Neuronal stem cell (in vitro differentiated cells): ENCODE data around the gene GABRG3.

Experiments used
- DNase-seq: peaks from one replicate; pipeline ENCODE4 v3.0.0-alpha.2; 2013; ENCODE audit warnings: low spot score
- H2AFZ ChIP-seq: one replicate; pipeline ENCODE4 v1.6.1; 2013; ENCODE audit warnings: mild to moderate bottlenecking, low read length, inconsistent platforms
- H2AK5ac ChIP-seq: 2 replicates; pipeline ENCODE4 v1.6.1; 2013; ENCODE audit warnings: low read depth, mild to moderate bottlenecking, inconsistent platforms, low read length, moderate library complexity, mixed read lengths
- H2BK120ac ChIP-seq: 2 replicates; pipeline ENCODE4 v1.6.1; 2013; ENCODE audit warnings: low read depth, mild to moderate bottlenecking, inconsistent platforms, low read length, moderate library complexity, mixed read lengths
- H2BK12ac ChIP-seq: one replicate; pipeline ENCODE4 v1.6.1; 2013; ENCODE audit warnings: low read length, inconsistent platforms
- H2BK15ac ChIP-seq: 2 replicates; pipeline ENCODE4 v1.6.1; 2013; ENCODE audit warnings: mild to moderate bottlenecking, low read length, inconsistent platforms, mixed read lengths
- H2BK5ac ChIP-seq: one replicate; pipeline ENCODE4 v1.6.1; 2013; ENCODE audit warnings: inconsistent platforms, mild to moderate bottlenecking, low read length, moderate library complexity
- H3K14ac ChIP-seq: one replicate; pipeline ENCODE4 v1.6.1; 2013; ENCODE audit warnings: low read length, inconsistent platforms
- H3K18ac ChIP-seq: 2 replicates; pipeline ENCODE4 v1.6.1; 2013; ENCODE audit warnings: low read length, inconsistent platforms
- H3K23ac ChIP-seq: 2 replicates; pipeline ENCODE4 v1.6.1; 2013; ENCODE audit warnings: low read depth, mild to moderate bottlenecking, mixed read lengths, low read length, inconsistent platforms; ENCODE audit not compliant: poor library complexity
- H3K27ac ChIP-seq: replicated peaks from 3 replicates; pipeline ENCODE4 v1.5.1; 2013; ENCODE audit warnings: low read length, inconsistent platforms
- H3K27me3 ChIP-seq, 3 experiments: 2 replicates each; pipeline ENCODE4 v1.6.1; 2013; ENCODE audit warnings: low read length in 3 of 3, mild to moderate bottlenecking in 2 of 3, inconsistent platforms in 1 of 3, low read depth in 1 of 3, mixed read lengths in 1 of 3, moderate library complexity in 1 of 3; ENCODE audit not compliant: control insufficient read depth in 3 of 3, insufficient read depth in 3 of 3
- H3K36me3 ChIP-seq, 2 donors: replicated peaks in 1 of 2; 2 replicates each; pipeline ENCODE4 v1.6.1; 2013; ENCODE audit warnings: low read length in 2 of 2; ENCODE audit not compliant: control insufficient read depth in 2 of 2, insufficient read depth in 2 of 2
- H3K4ac ChIP-seq: 2 replicates; pipeline ENCODE4 v1.6.1; 2013; ENCODE audit warnings: inconsistent platforms, mild to moderate bottlenecking, low read length, moderate library complexity
- H3K4me1 ChIP-seq, 2 donors: 1 replicate in 1 of 2; 2 replicates in 1 of 2; pipeline ENCODE4 v1.6.1; 2013; ENCODE audit warnings: low read length in 2 of 2, low read depth in 1 of 2; ENCODE audit not compliant: control insufficient read depth in 2 of 2, insufficient read depth in 1 of 2
- H3K4me2 ChIP-seq: one replicate; pipeline ENCODE4 v1.6.1; 2013; ENCODE audit warnings: mild to moderate bottlenecking, low read length, inconsistent platforms; ENCODE audit not compliant: insufficient read depth, poor library complexity, severe bottlenecking
- H3K4me3 ChIP-seq, 2 donors: 2 replicates each; pipeline ENCODE4 v1.5.1; 2013; ENCODE audit warnings: low read length in 2 of 2, mild to moderate bottlenecking in 2 of 2, inconsistent platforms in 1 of 2, moderate library complexity in 1 of 2
- H3K79me1 ChIP-seq: one replicate; pipeline ENCODE4 v1.6.1; 2013; ENCODE audit warnings: low read depth, mild to moderate bottlenecking, inconsistent platforms, low read length, moderate library complexity
- H3K9ac ChIP-seq: one replicate; pipeline ENCODE4 v1.6.1; 2013; ENCODE audit warnings: mild to moderate bottlenecking, low read depth, low read length, inconsistent platforms; ENCODE audit not compliant: poor library complexity
- H3K9me3 ChIP-seq, 2 donors: replicated peaks in 1 of 2; 2 replicates each; pipeline versions ENCODE3 to v1.6.1; 2013; ENCODE audit warnings: low read length in 2 of 2, mild to moderate bottlenecking in 2 of 2, inconsistent platforms in 1 of 2, low read depth in 1 of 2, mixed read lengths in 1 of 2, moderate library complexity in 1 of 2; ENCODE audit not compliant: control insufficient read depth in 2 of 2, insufficient read depth in 1 of 2
- H4K8ac ChIP-seq: one replicate; pipeline ENCODE4 v1.6.1; 2013; ENCODE audit warnings: low read depth, mild to moderate bottlenecking, inconsistent platforms, low read length, moderate library complexity
- H4K91ac ChIP-seq: one replicate; pipeline ENCODE4 v1.6.1; 2013; ENCODE audit warnings: low read length, low read depth, mild to moderate bottlenecking, inconsistent platforms; ENCODE audit not compliant: poor library complexity
- WGBS, 2 donors: extraction: QIAGEN DNeasy Blood & Tissue Kit; methylation state at CpG; one replicate each; pipeline ENCODE4 v1.1.7; 2013; ENCODE audit warnings: missing lambda C conversion rate in 2 of 2, mixed read lengths in 1 of 2; ENCODE audit not compliant: insufficient read length in 2 of 2, insufficient replicate concordance in 1 of 2; ENCODE audit errors: extremely low coverage in 2 of 2; 5-methylcytosine and 5-hydroxymethylcytosine counted together

GABRG3 gene

GRCh38 chr15:27486051-27486450, 515.1 kb downstream of the GABRG3 start:
- Histone ChIP-seq H3K36me3 (no peaks in the 10 kb centered on the region), H2BK5ac (no peak overlapping the region), H4K91ac (no peak overlapping the region), H3K23ac (no peak overlapping the region), H3K4me3 (no peak overlapping the region), H3K14ac (no peak overlapping the region), H3K27ac (no peak overlapping the region), H2BK120ac (no peak overlapping the region), H3K4me2 (no peak overlapping the region), H4K8ac (no peak overlapping the region), H3K18ac (no peak overlapping the region), H2AK5ac (no peak overlapping the region), H2BK15ac (no peak overlapping the region), H3K9ac (no peak overlapping the region), H3K4me1 (peaks cover 0 to 5% of the 10 kb centered on the region in 2 donors), H2AFZ (no peak overlapping the region), H3K27me3 (no peaks in the 10 kb centered on the region), H3K4ac (no peak overlapping the region), H2BK12ac (no peak overlapping the region), H3K9me3 (peaks cover 0 to 2% of the 10 kb centered on the region in 2 donors), H3K79me1 (no peaks in the 10 kb centered on the region)
- no CpG with 5 or more reads among the region's 6 CpGs for WGBS, 2 donors
- DNase-seq = no peak

DNA sequence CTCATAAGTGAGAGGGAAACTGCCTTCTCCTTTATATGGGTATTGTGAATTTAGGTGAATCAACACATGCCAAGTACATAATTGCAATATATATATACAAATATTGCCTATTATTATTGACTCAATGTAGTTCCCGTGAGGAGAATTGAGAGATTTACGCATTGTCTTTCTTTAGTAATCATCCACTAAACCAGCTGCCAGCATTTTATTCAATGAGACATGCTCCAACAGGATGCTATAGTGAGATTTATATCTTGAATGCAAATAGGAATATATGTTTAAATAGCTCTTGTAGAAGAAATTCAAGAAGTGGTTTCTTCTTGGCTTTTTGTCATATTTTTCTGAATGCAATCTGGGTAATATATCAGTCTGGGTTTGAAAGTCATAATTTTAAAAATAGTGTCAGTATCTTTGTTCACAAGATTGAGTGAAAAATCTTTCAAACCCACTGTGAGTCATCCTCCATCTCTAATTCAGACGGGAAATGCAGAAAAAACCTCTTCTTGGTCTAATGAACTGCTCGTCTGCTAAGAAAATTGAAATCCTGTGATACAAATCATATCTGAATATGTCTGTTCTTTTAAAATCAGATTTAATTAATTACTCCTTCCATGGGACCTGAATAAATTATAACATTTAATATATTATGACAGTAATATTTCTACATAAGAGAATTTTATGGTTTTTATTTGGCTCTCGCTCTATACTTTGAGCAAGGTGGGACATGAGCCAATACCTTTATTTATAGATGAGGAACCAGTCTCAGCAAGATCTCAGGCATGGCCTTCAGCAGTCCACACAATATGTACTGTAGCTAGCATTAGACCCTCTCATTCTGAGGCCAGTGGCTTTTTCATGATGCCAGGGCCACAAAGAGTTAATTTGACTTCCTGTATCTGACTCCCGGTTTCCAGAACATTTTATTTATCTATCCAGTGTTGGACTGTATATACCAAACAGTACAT, 516.0 kb downstream of the GABRG3 start:
- H3K79me1 ChIP-seq = no peaks in the 10 kb centered on the region
- no peak overlapping the region for H3K27ac ChIP-seq
- H3K36me3 ChIP-seq = no peaks in the 10 kb centered on the region
- peaks cover 0 to 7% of the 10 kb centered on the region in 2 donors for H3K4me1 ChIP-seq
- H3K9me3 ChIP-seq = peaks cover 0 to 2% of the 10 kb centered on the region in 2 donors
- WGBS, 2 donors = no CpG with 5 or more reads among the region's 6 CpGs
- no peak overlapping the region for H2AK5ac ChIP-seq
- no peak overlapping the region for H3K23ac ChIP-seq
- no peak overlapping the region for H2BK12ac ChIP-seq
- H2BK120ac ChIP-seq = no peak overlapping the region
- H4K8ac ChIP-seq = no peak overlapping the region
- no peak overlapping the region for H3K9ac ChIP-seq
- no peak overlapping the region for H2BK5ac ChIP-seq
- no peak overlapping the region for H3K14ac ChIP-seq
- H3K4ac ChIP-seq = no peak overlapping the region
- H3K27me3 ChIP-seq = no peaks in the 10 kb centered on the region
- no peak overlapping the region for H2BK15ac ChIP-seq
- no peak overlapping the region for H3K18ac ChIP-seq
- H4K91ac ChIP-seq = no peak overlapping the region
- H3K4me2 ChIP-seq = no peak overlapping the region
- no peak overlapping the region for H3K4me3 ChIP-seq
- no peak for DNase-seq
- no peak overlapping the region for H2AFZ ChIP-seq

GRCh38 chr15:27487846-27488245, 516.9 kb downstream of the GABRG3 start:
- Histone ChIP-seq H2BK120ac (no peak overlapping the region), H3K9me3 (peaks cover 0 to 2% of the 10 kb centered on the region in 2 donors), H3K36me3 (no peaks in the 10 kb centered on the region), H2AFZ (no peak overlapping the region), H3K9ac (no peak overlapping the region), H3K4me2 (no peak overlapping the region), H3K27ac (no peak overlapping the region), H2BK5ac (no peak overlapping the region), H4K8ac (no peak overlapping the region), H3K4ac (no peak overlapping the region), H3K27me3 (no peaks in the 10 kb centered on the region), H3K23ac (no peak overlapping the region), H2BK15ac (no peak overlapping the region), H3K18ac (no peak overlapping the region), H3K4me1 (peaks cover 0 to 6% of the 10 kb centered on the region in 2 donors), H4K91ac (no peak overlapping the region), H2AK5ac (no peak overlapping the region), H2BK12ac (no peak overlapping the region), H3K79me1 (no peaks in the 10 kb centered on the region), H3K14ac (no peak overlapping the region), H3K4me3 (no peak overlapping the region)
- no CpG with 5 or more reads among the region's 11 CpGs for whole genome bisulfite sequencing, 2 donors
- DNase-seq = no peak

DNA sequence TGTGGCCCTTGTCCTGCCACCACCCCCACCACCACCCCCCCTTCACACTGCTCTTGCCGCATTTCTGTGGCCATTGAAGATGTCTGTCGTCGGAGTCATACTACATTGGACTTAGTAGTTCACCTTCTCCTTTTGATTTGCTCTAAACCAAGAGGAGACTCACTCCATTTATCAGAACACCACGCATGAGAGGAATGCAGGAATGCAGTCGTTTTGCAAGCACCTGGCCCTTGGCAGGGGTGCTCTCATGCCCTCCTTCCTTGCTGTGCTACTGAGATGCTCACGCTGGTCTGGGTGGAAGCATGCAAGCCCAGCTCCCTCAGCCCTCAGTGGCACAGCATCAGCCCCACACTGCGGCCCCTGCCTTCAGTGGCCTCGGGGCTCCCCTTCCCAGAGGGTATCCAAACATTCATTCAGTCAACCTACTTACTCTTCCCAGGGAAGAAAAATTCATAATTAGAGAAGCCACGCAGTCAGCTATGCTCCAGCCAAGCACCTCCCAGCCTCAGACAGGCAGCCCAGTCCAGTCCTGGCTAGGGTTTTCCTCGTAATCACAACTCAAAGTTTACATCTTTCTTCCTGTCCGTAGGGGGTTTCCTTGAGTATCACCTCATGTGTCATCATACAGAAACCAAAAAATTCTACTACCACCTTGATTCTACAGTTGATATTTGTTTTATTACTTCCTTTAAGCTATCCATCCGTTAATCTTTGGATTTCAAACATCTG, 520.0 kb downstream of the GABRG3 start:
- H3K79me1 ChIP-seq = no peaks in the 10 kb centered on the region
- H3K36me3 ChIP-seq = no peaks in the 10 kb centered on the region
- H2BK120ac ChIP-seq = no peak overlapping the region
- peaks cover 0 to 3% of the 10 kb centered on the region in 2 donors for H3K9me3 ChIP-seq
- no peaks in the 10 kb centered on the region for H3K27me3 ChIP-seq
- H3K4ac ChIP-seq = no peak overlapping the region
- peak overlapping the region; percentile 74 for H3K27ac ChIP-seq
- no peak overlapping the region for H3K14ac ChIP-seq
- no peak overlapping the region for H3K9ac ChIP-seq
- H3K4me3 ChIP-seq = no peak overlapping the region
- WGBS, 2 donors = no CpG with 5 or more reads among the region's 12 CpGs
- no peak for DNase-seq
- no peak overlapping the region for H3K23ac ChIP-seq
- H2BK5ac ChIP-seq = peak overlapping the region; percentile 14
- H3K18ac ChIP-seq = peak overlapping the region; percentile 84
- peaks cover 0 to 9% of the 10 kb centered on the region in 2 donors for H3K4me1 ChIP-seq
- no peak overlapping the region for H3K4me2 ChIP-seq
- no peak overlapping the region for H4K91ac ChIP-seq
- H2BK12ac ChIP-seq = peak overlapping the region; percentile 48
- H2AK5ac ChIP-seq = peak overlapping the region; percentile 10
- H4K8ac ChIP-seq = no peak overlapping the region
- H2BK15ac ChIP-seq = peak overlapping the region; percentile 1
- no peak overlapping the region for H2AFZ ChIP-seq
